Adrenal gland (tissue), 12 donors: ENCODE data around the gene MED1. TPM values are rescaled to one million over a fixed set of nuclear protein-coding genes. Genes with fewer than 3 reads are reported as not detected.
"Not testable (repeated sequence)": the region's sequence is repeated elsewhere in the genome, so short reads cannot be mapped to it uniquely, and the experiment has no call there.

Experiments
- DNase-seq, 7 donors: peaks; one replicate each; pipeline ENCODE4 v3.0.0-alpha.2; 2019 to 2020
- H3K27ac ChIP-seq, 5 donors: fragments of 200-600 bp; sonication (generic) in 4 of 5; 1 replicate in 3 of 5; 2 replicates in 2 of 5; pipeline versions ENCODE4 v1.5.1 to v1.8.0; 2016 to 2020; ENCODE audit warnings: mild to moderate bottlenecking in 1 of 5
- H3K27me3 ChIP-seq: fragments of 200-600 bp; 2 replicates; pipeline ENCODE4 v1.8.0; 2021
- H3K36me3 ChIP-seq, 2 donors: fragments of 200-600 bp; replicated peaks in 1 of 2; 1 replicate in 1 of 2; 2 replicates in 1 of 2; pipeline versions ENCODE4 v1.5.1 to v1.8.0; 2018 to 2022
- H3K4me1 ChIP-seq, 2 donors: fragments of 200-600 bp; replicated peaks in 1 of 2; 1 replicate in 1 of 2; 2 replicates in 1 of 2; pipeline versions ENCODE4 v1.5.1 to v1.8.0; 2018 to 2021
- H3K4me3 ChIP-seq, 4 donors: fragments of 200-600 bp; sonication (generic) in 3 of 4; one replicate each; pipeline ENCODE4 v1.5.1; 2016 to 2018
- H3K9me3 ChIP-seq, 3 donors: fragments of 200-600 bp; sonication (generic) in 1 of 3; replicated peaks in 1 of 3; 1 replicate in 2 of 3; 2 replicates in 1 of 3; pipeline versions ENCODE4 v1.5.1 to v1.8.0; 2016 to 2021
- CTCF ChIP-seq, 6 experiments: fragments of 450-650 bp in 4 of 6; fragments of 200-600 bp in 2 of 6; sonication (generic) in 1 of 6; IDR thresholded peaks; 1 replicate in 5 of 6; 2 replicates in 1 of 6; pipeline versions ENCODE4 v1.5.1 to v1.8.0; 2016 to 2021; ENCODE audit warnings: antibody characterized with exemption in 6 of 6, mild to moderate bottlenecking in 2 of 6, moderate library complexity in 1 of 6
- POLR2A ChIP-seq, 2 donors: fragments of 450-650 bp; IDR thresholded peaks; one replicate each; pipeline ENCODE4 v1.6.1; 2017; ENCODE audit warnings: antibody characterized with exemption in 2 of 2, mild to moderate bottlenecking in 2 of 2, moderate library complexity in 1 of 2
- WGBS, 4 donors: extraction: QIAGEN DNeasy Blood & Tissue Kit in 2 of 4; methylation state at CpG; one replicate each; pipeline versions ENCODE4 v1.1.5 to v1.1.7; 2013 to 2017; 5-methylcytosine and 5-hydroxymethylcytosine counted together
- intact Hi-C, 2 donors: fragments of 100-400 bp; cut with DNase I; formaldehyde crosslinking; loops; one replicate each; pipeline versions ENCODE4 v1.14.1 to v1.15.0; 2022 to 2023
- polyA plus RNA-seq, 3 donors: library from polyadenylated mRNA; stranded (reverse); fragments of 200-250 nt in 2 of 3; fragments of 350-450 nt in 1 of 3; fragmentation: Illumina TruSeq in 1 of 3; extraction: RNeasy Lipid Tissue Mini Kit (QIAGEN cat#74804) in 1 of 3; gene quantifications; one replicate each; pipeline ENCODE4 v1.2.3, GENCODE V29; 2013 to 2014
- total RNA-seq, 9 donors: library from RNA; depleted of rRNA in 4 of 9; stranded (reverse); fragments of >200 nt in 4 of 9; fragments of 120-200 nt in 1 of 9; fragmentation: NEBNext Ultra II Directional in 1 of 9; extraction: Animal tissue kit (Norgen Biotek cat#: 25700) in 1 of 9; gene quantifications; one replicate each; pipeline versions ENCODE4 v1.1.0 to v1.2.4, GENCODE V29; 2013 to 2023
- donor health status: healthy with polysubstance abuse.
- donor health status: Bipolar disorder and iron deficiency.
- donor health status: DM: yes; HTN: yes; CAD: no.
- donor health status: DM: no; HTN: no; CAD: no.
- donor health status: DM: no; HTN: no; CAD: no.
- donor health status: DM: yes; HTN: yes; CAD: no.

The MED1 gene
- total and polyA plus RNA-seq, 12 donors = 3.5 to 29.4 (median 22.0) TPM

GRCh38 chr17:39486242-39486641, 35.2 kb upstream of the MED1 start:
- no peak overlapping the region for H3K4me3 ChIP-seq
- 29 to 41% (median 32%) methylated on average over 2 of the region's 2 CpGs for WGBS, 4 donors
- no peaks in the 10 kb centered on the region for H3K9me3 ChIP-seq
- peaks cover 0 to 7% of the 10 kb centered on the region in 2 donors for H3K4me1 ChIP-seq
- peak in 2 of 7 donors; percentile 19 to 35 for DNase-seq
- peaks cover 0 to 12% of the 10 kb centered on the region in 2 donors for H3K36me3 ChIP-seq
- no peak overlapping the region for H3K27ac ChIP-seq
- no peaks in the 10 kb centered on the region for H3K27me3 ChIP-seq
- no peak for TF ChIP-seq CTCF (IDR thresholded peaks at IDR 0.05)
- no peak for TF ChIP-seq POLR2A (IDR thresholded peaks at IDR 0.05)
- intact Hi-C loops = no loop called here

GRCh38 chr17:39485555-39485954, 34.5 kb upstream of the MED1 start:
- no peak overlapping the region for H3K4me3 ChIP-seq
- no peaks in the 10 kb centered on the region for H3K27me3 ChIP-seq
- no peak for TF ChIP-seq POLR2A (IDR thresholded peaks at IDR 0.05)
- 85 to 92% (median 89%) methylated on average over 5 of the region's 5 CpGs for WGBS, 4 donors
- peak in 1 of 7 donors; percentile 35 for DNase-seq
- intact Hi-C loops = no loop called here
- peaks cover 0 to 7% of the 10 kb centered on the region in 2 donors for H3K4me1 ChIP-seq
- no peaks in the 10 kb centered on the region for H3K9me3 ChIP-seq
- no peak overlapping the region for H3K27ac ChIP-seq
- peaks cover 0 to 10% of the 10 kb centered on the region in 2 donors for H3K36me3 ChIP-seq

- Histone ChIP-seq H3K9me3 (no peaks in the 10 kb centered on the region), H3K27me3 (no peaks in the 10 kb centered on the region), H3K4me1 (peaks cover 0 to 7% of the 10 kb centered on the region in 2 donors), H3K27ac (no peak overlapping the region), H3K36me3 (peaks cover 0 to 12% of the 10 kb centered on the region in 2 donors), H3K4me3 (no peak overlapping the region)
- WGBS, 4 donors = 97 to 100% (median 99%) methylated on average over 2 of the region's 2 CpGs
- DNase-seq = no peak
- TF ChIP-seq CTCF (IDR thresholded peaks at IDR 0.05) = no peak
- intact Hi-C loops = no loop called here
Observed at GRCh38 chr17:39484178-39484577, 33.1 kb upstream of the MED1 start.

- Histone ChIP-seq H3K9me3 (no peaks in the 10 kb centered on the region), H3K27me3 (no peaks in the 10 kb centered on the region), H3K36me3 (peaks cover 0 to 12% of the 10 kb centered on the region in 2 donors), H3K4me1 (peaks cover 0 to 7% of the 10 kb centered on the region in 2 donors), H3K4me3 (no peak overlapping the region), H3K27ac (no peak overlapping the region)
- intact Hi-C loops = no loop called here
- peak in 1 of 7 donors; percentile 7 for DNase-seq
- TF ChIP-seq CTCF (IDR thresholded peaks at IDR 0.05) = no peak
- WGBS, 4 donors = 96 to 97% (median 97%) methylated on average over 6 of the region's 6 CpGs
Observed at GRCh38 chr17:39483506-39483905, 32.4 kb upstream of the MED1 start.

GRCh38 chr17:39479631-39480030, 28.6 kb upstream of the MED1 start:
- H3K4me3 ChIP-seq, DNase-seq, H3K27ac ChIP-seq, H3K27me3 ChIP-seq, H3K9me3 ChIP-seq, intact Hi-C loops, H3K4me1 ChIP-seq: not testable (repeated sequence)
- H3K36me3 ChIP-seq = peaks cover 0 to 30% of the 10 kb centered on the region in 2 donors
- 83 to 91% (median 87%) methylated on average over 8 of the region's 8 CpGs for WGBS, 4 donors
